ENCODE data around the gene PRKAG2. TPM values are rescaled to one million over a fixed set of nuclear protein-coding genes. Genes with fewer than 3 reads are reported as not detected.

PRKAG2 gene
- total and polyA plus RNA-seq, 2 of the 13 experiments (the other 11 are each of a cell fraction or from before 2014, with no cell fraction given), result 0.90 to 1.3 TPM

GRCh38 chr7:151875942-151876898, 695 bp downstream of the PRKAG2 start (continued):
- TF ChIP-seq, protein P1, sequence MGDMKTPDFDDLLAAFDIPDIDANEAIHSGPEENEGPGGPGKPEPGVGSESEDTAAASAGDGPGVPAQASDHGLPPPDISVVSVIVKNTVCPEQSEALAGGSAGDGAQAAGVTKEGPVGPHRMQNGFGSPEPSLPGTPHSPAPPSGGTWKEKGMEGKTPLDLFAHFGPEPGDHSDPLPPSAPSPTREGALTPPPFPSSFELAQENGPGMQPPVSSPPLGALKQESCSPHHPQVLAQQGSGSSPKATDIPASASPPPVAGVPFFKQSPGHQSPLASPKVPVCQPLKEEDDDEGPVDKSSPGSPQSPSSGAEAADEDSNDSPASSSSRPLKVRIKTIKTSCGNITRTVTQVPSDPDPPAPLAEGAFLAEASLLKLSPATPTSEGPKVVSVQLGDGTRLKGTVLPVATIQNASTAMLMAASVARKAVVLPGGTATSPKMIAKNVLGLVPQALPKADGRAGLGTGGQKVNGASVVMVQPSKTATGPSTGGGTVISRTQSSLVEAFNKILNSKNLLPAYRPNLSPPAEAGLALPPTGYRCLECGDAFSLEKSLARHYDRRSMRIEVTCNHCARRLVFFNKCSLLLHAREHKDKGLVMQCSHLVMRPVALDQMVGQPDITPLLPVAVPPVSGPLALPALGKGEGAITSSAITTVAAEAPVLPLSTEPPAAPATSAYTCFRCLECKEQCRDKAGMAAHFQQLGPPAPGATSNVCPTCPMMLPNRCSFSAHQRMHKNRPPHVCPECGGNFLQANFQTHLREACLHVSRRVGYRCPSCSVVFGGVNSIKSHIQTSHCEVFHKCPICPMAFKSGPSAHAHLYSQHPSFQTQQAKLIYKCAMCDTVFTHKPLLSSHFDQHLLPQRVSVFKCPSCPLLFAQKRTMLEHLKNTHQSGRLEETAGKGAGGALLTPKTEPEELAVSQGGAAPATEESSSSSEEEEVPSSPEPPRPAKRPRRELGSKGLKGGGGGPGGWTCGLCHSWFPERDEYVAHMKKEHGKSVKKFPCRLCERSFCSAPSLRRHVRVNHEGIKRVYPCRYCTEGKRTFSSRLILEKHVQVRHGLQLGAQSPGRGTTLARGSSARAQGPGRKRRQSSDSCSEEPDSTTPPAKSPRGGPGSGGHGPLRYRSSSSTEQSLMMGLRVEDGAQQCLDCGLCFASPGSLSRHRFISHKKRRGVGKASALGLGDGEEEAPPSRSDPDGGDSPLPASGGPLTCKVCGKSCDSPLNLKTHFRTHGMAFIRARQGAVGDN (CRISPR knock-in tag; IDR thresholded peaks at IDR 0.05), result peak; percentile 53
- TF ChIP-seq ZNF451 (CRISPR knock-in tag; IDR thresholded peaks at IDR 0.05) (0 out of 2 replicates have a peak, but pooled peaks have one; percentile 42), MAX (IDR thresholded peaks at IDR 0.05) (peak; percentile 17), BCL6 (CRISPR knock-in tag; IDR thresholded peaks at IDR 0.05) (0 out of 2 replicates have a peak, but pooled peaks have one; percentile 26), ZNF292 (CRISPR knock-in tag; IDR thresholded peaks at IDR 0.05; ENCODE audit: borderline replicate concordance, low read depth) (no peak), CREB3 (CRISPR knock-in tag; IDR thresholded peaks at IDR 0.05) (no peak), ZC3H4 (CRISPR knock-in tag; IDR thresholded peaks at IDR 0.05; ENCODE audit: borderline replicate concordance) (no peak), ZBTB37 (CRISPR knock-in tag; IDR thresholded peaks at IDR 0.05) (no peak), MAZ (IDR thresholded peaks at IDR 0.05; ENCODE audit: borderline replicate concordance, low read depth, low read length) (no peak), MAZ (CRISPR knock-in tag; IDR thresholded peaks at IDR 0.05; ENCODE audit: low read depth) (0 out of 2 replicates have a peak, but pooled peaks have one; percentile 14), MTF2 (CRISPR knock-in tag; IDR thresholded peaks at IDR 0.05; ENCODE audit: borderline replicate concordance) (peak; percentile 24; the same call in 1 of the 2 replicates), ZFP91 (CRISPR knock-in tag; IDR thresholded peaks at IDR 0.05; ENCODE audit: borderline replicate concordance) (peak; percentile 42; the same call in 1 of the 2 replicates), HNRNPLL (IDR thresholded peaks at IDR 0.05; ENCODE audit: low read depth, low read length, poor library complexity, severe bottlenecking) (peak; percentile 93), ZNF777 (CRISPR knock-in tag; IDR thresholded peaks at IDR 0.05) (peak; percentile 35)
- TF ChIP-seq, protein P2, sequence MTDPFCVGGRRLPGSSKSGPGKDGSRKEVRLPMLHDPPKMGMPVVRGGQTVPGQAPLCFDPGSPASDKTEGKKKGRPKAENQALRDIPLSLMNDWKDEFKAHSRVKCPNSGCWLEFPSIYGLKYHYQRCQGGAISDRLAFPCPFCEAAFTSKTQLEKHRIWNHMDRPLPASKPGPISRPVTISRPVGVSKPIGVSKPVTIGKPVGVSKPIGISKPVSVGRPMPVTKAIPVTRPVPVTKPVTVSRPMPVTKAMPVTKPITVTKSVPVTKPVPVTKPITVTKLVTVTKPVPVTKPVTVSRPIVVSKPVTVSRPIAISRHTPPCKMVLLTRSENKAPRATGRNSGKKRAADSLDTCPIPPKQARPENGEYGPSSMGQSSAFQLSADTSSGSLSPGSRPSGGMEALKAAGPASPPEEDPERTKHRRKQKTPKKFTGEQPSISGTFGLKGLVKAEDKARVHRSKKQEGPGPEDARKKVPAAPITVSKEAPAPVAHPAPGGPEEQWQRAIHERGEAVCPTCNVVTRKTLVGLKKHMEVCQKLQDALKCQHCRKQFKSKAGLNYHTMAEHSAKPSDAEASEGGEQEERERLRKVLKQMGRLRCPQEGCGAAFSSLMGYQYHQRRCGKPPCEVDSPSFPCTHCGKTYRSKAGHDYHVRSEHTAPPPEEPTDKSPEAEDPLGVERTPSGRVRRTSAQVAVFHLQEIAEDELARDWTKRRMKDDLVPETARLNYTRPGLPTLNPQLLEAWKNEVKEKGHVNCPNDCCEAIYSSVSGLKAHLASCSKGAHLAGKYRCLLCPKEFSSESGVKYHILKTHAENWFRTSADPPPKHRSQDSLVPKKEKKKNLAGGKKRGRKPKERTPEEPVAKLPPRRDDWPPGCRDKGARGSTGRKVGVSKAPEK (CRISPR knock-in tag; IDR thresholded peaks at IDR 0.05; ENCODE audit: borderline replicate concordance), result 0 out of 2 replicates have a peak, but pooled peaks have one; percentile 65
